ENCODE measurements around the gene RAB26.
"Not testable (repeated sequence)": the region's sequence is repeated elsewhere in the genome, so short reads cannot be mapped to it uniquely, and the experiment has no call there.

Gene RAB26

DNA sequence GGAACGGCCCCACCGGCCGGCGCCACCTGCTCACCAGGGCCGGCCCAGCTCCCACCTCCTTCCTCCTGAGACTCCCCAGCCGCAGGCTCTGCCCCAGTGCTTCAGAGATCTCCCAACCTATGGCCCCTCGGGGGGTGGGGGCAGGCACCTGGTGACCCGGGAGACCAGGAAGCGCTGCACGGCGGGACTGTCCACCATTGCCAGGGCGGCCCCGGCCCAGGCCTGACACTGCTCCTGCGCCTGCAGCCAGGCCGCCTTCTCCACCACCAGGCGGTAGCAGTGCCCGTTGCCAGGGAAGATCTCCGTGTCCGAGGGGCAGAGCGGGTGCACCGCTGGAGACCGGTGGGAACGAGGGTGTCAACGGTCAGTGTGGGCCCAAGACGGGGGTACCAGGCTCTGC, 31.1 kb upstream of the RAB26 start:
- not testable (repeated sequence) for DNase-seq (ENCODE audit: low spot score)

GRCh38 chr16:2117960-2118722, 30.3 kb upstream of the RAB26 start:
- DNase-seq (ENCODE audit: low spot score), result not testable (repeated sequence)

- DNase-seq (ENCODE audit: low spot score), result peak; percentile 20
These were observed 27.1 kb upstream of the RAB26 start for GRCh38 chr16:2121325-2121724.

DNA sequence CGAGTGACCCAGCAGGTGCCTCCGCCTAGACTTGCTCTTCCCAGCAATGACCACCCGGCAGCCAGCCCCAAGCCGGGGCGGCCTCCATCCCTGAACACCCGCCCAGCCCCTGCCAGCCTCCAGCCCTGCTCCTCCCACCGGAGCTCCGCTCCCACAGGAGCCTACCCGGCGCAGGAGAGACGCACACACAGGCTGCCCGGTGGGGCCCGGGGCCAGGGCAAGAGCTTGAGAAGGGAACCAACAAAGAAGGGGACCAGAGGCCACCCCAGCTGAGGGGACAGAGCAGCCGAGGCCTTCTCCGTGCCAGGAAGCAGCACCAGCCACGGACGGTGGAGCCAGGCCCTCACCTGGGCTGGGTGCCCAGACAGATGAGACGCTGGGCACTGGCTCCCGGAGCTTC, 26.6 kb upstream of the RAB26 start:
- no peak for DNase-seq (ENCODE audit: low spot score)

DNA sequence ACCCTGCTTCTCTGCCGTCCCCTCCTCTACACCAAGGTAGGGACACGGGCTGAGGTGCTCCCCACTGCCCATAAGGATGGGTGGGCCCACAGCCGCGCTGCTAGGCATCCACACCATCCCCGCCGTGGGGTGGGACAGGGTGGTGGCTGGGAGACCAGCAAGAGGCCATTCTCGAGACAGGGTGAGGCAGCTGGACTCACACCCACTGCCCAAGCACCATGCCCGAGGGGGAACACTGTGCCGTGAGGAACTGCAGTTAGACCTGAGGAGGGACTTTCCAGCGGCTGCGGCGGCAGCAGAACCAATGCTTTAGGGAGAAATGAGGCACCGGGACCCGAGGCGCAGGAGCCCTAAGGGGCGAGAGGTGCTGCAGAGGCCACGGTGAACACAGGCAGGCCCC, 26.0 kb upstream of the RAB26 start:
- no peak for DNase-seq (ENCODE audit: low spot score)

GRCh38 chr16:2122934-2123683, 25.3 kb upstream of the RAB26 start:
- DNase-seq (ENCODE audit: low spot score), result not testable (repeated sequence)

GRCh38 chr16:2123706-2124376, 24.6 kb upstream of the RAB26 start:
- DNase-seq (ENCODE audit: low spot score), result not testable (repeated sequence)

DNA sequence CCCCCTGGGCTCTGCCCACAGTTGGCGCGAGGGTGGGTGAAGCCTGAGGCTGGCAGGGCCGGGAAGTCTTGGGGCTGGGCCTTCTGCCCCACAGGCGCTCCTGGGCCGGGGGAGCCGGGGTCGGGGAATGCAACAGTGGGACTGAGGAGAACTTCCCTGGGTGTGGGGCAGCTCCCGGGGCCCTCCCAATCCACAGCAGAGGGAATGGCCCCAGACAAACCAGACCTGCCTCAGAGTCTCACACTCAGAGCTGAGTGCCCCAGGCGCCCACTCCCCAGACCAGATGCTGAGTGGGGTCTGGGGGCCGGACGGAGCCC, 24.1 kb upstream of the RAB26 start:
- DNase-seq (ENCODE audit: low spot score), result not testable (repeated sequence)

- DNase-seq (ENCODE audit: low spot score), result not testable (repeated sequence)
These were observed 23.6 kb upstream of the RAB26 start for GRCh38 chr16:2124694-2125444.

DNA sequence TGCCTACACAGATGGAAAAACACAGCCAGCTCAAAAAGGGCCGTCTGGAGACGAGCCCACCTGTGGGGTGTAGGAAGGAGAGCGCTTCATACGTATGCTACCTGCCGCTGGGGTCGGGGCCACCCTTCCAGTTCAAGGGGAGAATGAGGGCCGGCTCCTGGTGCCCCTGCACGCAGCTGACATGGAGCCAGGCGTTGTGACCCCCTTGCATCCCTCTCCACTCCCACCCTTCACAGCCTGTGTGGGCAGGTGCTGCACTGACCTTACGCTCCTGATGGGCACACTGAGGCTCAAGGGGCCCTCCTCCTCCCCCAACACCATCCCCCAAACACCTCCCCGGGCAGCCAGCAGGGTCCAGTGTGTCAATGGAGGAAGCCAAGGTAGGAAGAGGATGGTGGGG, 22.8 kb upstream of the RAB26 start:
- DNase-seq (ENCODE audit: low spot score), result not testable (repeated sequence)

DNA sequence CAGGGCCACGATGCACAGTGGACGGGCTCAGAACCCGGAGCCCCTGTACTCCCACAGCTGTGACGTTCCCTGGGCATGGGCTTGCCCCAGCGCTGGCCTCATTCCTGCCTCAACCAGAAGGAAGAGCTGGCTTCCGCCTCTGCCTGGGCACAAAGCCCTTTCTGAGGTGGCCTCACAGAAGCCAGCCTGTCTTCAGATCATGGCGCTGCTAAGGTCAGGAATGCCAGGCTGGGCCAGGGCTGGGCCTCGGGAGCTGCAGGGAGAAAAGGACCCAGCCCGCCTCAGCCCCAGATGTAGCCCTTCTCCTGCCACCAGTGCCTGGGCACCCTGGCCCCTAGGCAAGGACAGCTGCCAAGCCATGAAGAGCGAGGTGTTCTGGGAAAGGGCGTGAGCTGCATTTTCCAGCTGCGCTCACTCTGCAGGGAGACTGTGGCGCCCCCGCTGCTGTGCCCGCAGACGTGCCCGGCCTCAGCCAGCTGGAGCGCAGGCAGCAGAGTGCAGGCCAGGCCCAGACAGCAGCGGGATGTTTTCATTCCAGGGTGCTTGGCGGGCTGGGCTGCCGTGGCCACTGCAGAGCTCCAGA, 22.2 kb upstream of the RAB26 start:
- not testable (repeated sequence) for DNase-seq (ENCODE audit: low spot score)

DNA sequence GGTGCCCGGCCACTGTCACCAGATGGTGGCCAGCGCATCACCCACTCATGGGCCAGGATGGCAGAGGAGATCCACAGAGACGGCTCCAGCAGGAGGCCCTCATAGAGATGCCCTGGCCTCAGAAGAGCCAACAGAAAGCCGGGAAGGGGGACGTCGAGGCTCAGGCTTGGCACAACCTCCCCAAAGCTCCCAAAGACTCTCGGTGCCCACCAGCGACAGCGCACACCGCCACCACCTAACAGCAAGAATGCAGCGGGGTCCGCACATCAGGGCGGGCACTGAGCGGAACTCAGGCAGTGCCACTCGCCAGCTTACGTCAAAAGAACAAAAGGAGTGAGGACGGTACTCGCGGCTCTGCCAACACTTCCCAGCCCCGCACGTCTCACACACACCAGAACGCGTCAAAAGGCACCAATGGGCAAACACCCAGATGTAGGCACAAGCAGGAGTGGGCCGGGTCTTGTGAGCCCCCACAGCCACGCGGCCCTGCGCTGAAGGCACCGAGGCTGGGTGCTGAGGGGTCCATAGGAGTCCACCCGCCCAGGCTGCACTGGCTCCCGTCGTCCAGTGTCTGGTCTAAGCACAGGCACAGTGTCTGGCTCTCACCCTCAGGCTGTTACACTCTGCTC, 21.4 kb upstream of the RAB26 start:
- not testable (repeated sequence) for DNase-seq (ENCODE audit: low spot score)

- DNase-seq (ENCODE audit: low spot score), result peak; percentile 41
These were observed 20.7 kb upstream of the RAB26 start for GRCh38 chr16:2127630-2128280.

DNA sequence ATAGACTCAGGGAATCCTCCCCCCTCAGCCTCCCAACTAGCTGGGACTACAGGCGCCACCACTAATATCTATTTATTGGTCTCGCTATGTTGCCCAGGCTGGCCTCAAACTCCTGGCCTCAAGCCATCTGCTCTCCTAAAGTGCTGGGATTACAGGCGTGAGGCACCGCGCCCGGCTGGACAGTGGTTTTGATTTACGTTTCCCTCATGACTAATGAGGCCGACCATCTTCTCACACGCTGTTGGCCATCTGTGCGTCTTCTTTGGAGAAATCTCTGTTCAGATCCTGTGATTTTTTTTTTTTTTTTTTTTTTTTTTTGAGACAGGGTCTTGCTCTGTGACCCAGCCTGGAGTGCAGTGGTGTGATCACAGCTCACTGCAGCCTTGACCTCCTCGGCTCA, 19.2 kb upstream of the RAB26 start:
- not testable (repeated sequence) for DNase-seq (ENCODE audit: low spot score)

DNA sequence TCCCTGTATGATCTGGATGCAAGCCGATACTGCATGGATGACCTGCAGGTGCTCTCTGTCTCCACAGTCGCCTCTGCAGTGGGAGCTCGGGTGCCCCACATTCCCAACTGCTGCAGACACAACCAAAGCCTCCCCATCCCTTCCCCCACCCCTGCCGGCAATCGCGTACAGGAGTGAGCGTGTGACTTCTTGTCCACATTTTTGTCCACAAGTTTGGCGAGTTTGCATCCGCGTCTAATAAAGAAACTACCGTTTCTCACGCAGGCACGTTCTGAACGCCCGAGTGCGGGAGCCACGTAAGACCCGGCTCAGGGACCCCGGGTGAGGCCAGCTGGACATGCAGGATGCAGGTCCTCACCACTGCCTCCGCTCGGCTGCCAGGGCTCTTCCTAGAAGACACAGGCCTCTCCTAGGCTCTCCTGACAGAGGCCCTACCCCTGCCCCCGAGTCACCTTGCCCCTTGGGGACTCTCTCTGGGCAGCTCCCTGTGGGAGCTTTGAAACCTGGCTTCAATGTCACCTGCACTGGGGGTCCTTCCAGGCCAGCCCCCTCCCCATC, 18.5 kb upstream of the RAB26 start:
- not testable (repeated sequence) for DNase-seq (ENCODE audit: low spot score)

DNA sequence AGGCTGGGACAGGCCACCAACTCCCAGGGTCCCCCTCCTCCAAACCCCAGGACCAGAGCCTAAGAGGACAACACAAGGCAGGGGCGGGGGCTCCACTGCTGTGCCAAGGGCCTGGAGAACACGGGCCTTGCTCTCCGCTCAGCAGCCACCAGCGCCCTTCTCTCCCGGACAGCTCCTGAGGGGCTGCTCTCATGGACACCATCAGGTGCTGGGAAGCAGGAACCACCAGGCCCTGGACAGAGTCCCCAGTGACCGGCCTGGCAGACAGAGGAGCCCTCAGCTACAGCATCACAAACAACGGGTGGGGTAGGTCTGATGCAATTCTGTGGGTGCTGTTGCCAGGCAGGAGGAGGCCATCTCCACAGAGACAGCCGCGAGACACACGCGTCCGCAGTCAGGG, 14.6 kb upstream of the RAB26 start:
- DNase-seq (ENCODE audit: low spot score), result not testable (repeated sequence)

DNA sequence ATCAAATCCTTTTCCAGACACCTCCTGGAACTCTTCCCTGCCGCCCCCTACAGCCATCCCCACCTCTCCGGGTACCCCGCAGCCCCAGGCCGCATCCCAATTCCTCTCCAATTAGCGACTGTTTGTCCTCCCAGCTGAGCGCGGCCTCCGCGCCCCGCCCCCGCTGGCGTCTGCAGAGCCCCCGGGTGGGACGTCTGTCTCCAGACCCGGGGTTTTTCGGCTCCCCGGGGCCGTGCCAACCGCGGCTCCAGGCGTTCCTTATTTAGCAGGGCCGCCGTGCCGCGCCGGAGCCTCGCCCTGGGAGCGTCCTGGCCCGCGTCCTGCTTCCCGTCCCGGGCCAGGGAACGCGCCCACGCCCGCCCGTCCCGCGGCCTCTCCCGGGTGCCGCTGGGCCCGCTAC, 13.4 kb upstream of the RAB26 start:
- DNase-seq (ENCODE audit: low spot score), result not testable (repeated sequence)

GRCh38 chr16:2135770-2136490, 12.5 kb upstream of the RAB26 start, which contains the start of gene PKD1:
PKD1 (minus strand) TSS chr16:2135898; CDS start chr16:2135689, 209 bp downstream.
- peak; percentile 98 for DNase-seq (ENCODE audit: low spot score)

Measured in activated CD4-positive, alpha-beta T cell treated with anti-CD3 and anti-CD28 coated beads, Interleukin-2, Interleukin-4, amounts not matched to agents 100 ng/mL and 50 ng/mL, durations not matched to agents 16 hours and 8 hours (primary cell).